ENCODE results near the gene RSPRY1.

RSPRY1 gene

GRCh38 chr16:57178196-57178595 lies 7.9 kb upstream of the RSPRY1 start:
- DNase-seq (ENCODE audit: extremely low read depth, insufficient read length), result no peak

GRCh38 chr16:57178793-57179212 lies 7.3 kb upstream of the RSPRY1 start:
- Histone ChIP-seq H3K4me3 (replicated peaks; ENCODE audit: low read depth, low read length) (no peak overlapping the region), H3K27me3 (replicated peaks; ENCODE audit: control insufficient read depth, insufficient read depth, low read length) (no peaks in the 10 kb centered on the region), H3K36me3 (ENCODE audit: control insufficient read depth, insufficient read depth, low read length) (no peaks in the 10 kb centered on the region)
- TF ChIP-seq CTCF (IDR thresholded peaks at IDR 0.05; ENCODE audit: insufficient read depth, low read length, poor library complexity, severe bottlenecking), result no peak
- no peak for DNase-seq (ENCODE audit: extremely low read depth, insufficient read length)

More at GRCh38 chr16:57178196-57178595, 7.9 kb upstream of the RSPRY1 start:
- H3K4me3 ChIP-seq (replicated peaks; ENCODE audit: low read depth, low read length), result no peak overlapping the region
- no peaks in the 10 kb centered on the region for H3K27me3 ChIP-seq (replicated peaks; ENCODE audit: control insufficient read depth, insufficient read depth, low read length)
- TF ChIP-seq CTCF (IDR thresholded peaks at IDR 0.05; ENCODE audit: insufficient read depth, low read length, poor library complexity, severe bottlenecking), result no peak
- H3K36me3 ChIP-seq (ENCODE audit: control insufficient read depth, insufficient read depth, low read length), result no peaks in the 10 kb centered on the region

GRCh38 chr16:57179215-57179828 lies 6.8 kb upstream of the RSPRY1 start:
- Histone ChIP-seq H3K4me3 (replicated peaks; ENCODE audit: low read depth, low read length) (no peak overlapping the region), H3K27me3 (replicated peaks; ENCODE audit: control insufficient read depth, insufficient read depth, low read length) (no peaks in the 10 kb centered on the region), H3K36me3 (ENCODE audit: control insufficient read depth, insufficient read depth, low read length) (no peaks in the 10 kb centered on the region)
- DNase-seq (ENCODE audit: extremely low read depth, insufficient read length), result no peak
- TF ChIP-seq CTCF (IDR thresholded peaks at IDR 0.05; ENCODE audit: insufficient read depth, low read length, poor library complexity, severe bottlenecking), result no peak

GRCh38 chr16:57184113-57184512 lies 2.0 kb upstream of the RSPRY1 start:
- DNase-seq (ENCODE audit: extremely low read depth, insufficient read length), result no peak
- H3K4me3 ChIP-seq (replicated peaks; ENCODE audit: low read depth, low read length), result peak overlapping the region; percentile 96
- no peak for TF ChIP-seq CTCF (IDR thresholded peaks at IDR 0.05; ENCODE audit: insufficient read depth, low read length, poor library complexity, severe bottlenecking)
- no peaks in the 10 kb centered on the region for H3K27me3 ChIP-seq (replicated peaks; ENCODE audit: control insufficient read depth, insufficient read depth, low read length)
- H3K36me3 ChIP-seq (ENCODE audit: control insufficient read depth, insufficient read depth, low read length), result no peaks in the 10 kb centered on the region

GRCh38 chr16:57184887-57185445 lies 1.2 kb upstream of the RSPRY1 start:
- Histone ChIP-seq H3K27me3 (replicated peaks; ENCODE audit: control insufficient read depth, insufficient read depth, low read length) (no peaks in the 10 kb centered on the region), H3K36me3 (ENCODE audit: control insufficient read depth, insufficient read depth, low read length) (no peaks in the 10 kb centered on the region; the same call in 1 of the 2 replicates), H3K4me3 (replicated peaks; ENCODE audit: low read depth, low read length) (peak overlapping the region; percentile 96)
- DNase-seq (ENCODE audit: extremely low read depth, insufficient read length), result no peak
- TF ChIP-seq CTCF (IDR thresholded peaks at IDR 0.05; ENCODE audit: insufficient read depth, low read length, poor library complexity, severe bottlenecking), result no peak

Measured in GM06990 (cell line).